ENCODE results near the gene PITPNM3.

PITPNM3 gene

DNA sequence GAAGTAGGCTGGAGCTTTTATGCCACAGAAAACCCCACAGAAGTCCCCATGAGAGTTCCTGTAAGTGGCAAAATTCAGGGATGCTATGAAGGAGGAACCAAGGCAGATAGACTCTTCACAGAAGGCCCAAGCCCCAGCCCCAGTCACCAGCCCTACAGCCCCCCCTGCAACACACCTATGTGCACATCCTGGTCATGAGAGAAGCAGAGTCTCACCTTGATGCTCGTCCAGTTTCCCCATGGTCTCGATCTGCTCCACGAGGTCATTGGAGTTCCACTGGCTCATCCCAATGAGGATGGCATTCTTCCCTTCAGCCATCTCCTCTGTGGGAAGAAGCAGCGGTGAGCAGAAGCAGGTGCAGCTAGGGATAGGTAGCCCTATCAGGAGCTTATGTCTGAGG is 31.2 kb downstream of the PITPNM3 start:
- no peak for DNase-seq

DNA sequence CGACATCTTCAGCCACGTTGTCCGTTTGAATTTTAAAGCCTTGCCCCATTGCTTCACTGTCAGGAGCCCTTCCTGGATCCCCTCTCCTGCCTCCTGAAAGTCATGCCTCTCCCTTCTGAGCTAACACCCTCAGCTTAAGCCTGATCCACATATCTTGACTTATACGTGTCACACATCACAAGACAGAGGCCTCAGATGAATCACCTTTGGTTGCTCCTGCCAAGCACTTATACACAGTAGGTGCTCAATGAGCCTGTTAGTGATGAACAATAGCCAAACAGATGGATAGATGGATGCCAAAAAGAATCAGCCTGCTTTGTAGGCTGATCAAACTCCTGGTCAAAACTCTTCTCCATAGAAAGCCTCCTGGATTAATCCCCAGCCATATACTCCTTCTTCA is 31.8 kb downstream of the PITPNM3 start:
- no peak for DNase-seq

DNA sequence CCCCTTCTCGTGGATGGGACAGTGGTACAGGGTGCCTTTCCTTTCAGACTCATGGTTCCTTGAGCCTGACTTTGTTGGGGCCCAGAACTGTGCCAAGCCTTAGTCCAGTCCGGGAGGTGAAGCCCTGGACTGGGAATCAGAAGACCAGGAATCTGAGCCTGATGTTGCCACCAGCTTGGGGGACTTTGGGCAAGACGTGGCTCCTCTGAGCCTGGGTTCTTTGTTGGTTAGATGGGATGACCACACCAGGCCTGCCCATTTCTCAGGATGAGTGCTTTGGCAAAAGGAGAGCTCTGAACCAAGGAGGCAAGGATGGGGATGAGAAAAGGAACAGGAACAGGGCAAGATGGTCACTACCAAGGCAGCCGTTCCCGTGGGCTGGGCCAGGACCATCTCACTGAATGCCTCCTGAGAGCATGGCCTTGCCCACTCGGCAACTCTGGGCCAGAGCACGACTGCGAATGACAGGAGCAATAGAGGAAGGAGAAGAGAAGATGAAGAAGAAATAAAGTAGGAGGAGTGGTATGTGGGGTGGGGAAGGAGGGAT is 32.5 kb downstream of the PITPNM3 start:
- no peak for DNase-seq

DNA sequence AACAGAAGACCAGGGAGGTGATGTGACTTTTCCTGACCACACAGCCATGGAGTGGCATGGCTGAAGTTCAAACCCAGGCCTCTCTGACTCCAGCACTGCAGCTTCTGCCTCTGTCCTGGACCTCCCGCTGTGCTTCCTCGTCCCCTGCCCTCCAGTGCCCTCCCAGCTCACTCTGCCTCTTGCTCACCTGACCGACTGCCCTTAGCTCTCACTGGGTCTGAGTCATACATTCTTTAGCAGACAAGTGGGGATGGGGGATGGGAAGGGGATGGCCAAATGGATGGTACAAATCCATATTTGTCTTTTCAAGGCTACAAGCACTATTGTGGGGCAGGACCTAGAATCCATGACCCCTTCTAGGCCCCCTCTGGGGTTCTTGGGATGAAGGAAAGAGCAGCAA is 33.0 kb downstream of the PITPNM3 start:
- no peak for DNase-seq

DNA sequence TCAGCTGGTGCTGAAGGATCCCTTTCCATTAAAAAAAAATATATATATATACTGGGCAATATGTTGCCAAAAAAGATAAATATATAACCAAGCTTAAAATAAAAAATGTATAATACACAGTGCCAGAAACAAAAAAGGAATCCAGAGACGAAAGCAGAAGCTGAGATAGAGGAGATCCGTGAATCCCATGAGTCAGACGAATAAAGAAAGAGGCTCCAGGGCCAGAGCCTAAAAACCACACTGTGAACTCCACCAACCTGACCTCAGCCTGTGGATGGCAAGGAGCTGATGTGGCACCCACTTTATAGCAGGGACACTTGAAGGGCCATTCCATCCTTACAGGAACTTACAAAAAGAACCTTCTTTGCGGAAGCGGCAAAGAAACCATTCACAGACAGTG is 34.8 kb downstream of the PITPNM3 start:
- DNase-seq: no peak

DNA sequence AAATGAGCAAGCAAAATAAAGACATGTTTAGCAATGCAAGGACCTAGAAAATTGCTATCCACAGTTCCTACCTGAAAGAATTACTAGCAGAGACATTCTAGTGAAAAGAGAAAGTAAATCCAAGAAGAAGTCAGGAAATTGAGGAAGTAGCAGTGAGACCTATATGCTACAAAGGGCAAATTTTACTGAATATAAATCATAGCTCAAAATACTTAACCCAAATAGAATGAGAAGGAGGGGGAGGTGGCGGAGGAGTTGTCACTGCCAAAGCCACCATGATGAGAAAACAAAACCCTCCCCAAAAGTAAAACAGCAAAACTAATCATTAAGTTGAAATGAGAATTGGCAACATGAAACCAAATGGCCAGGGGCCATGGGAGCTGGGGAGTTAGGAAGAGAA is 39.3 kb downstream of the PITPNM3 start:
- DNase-seq: peak; percentile 69

DNA sequence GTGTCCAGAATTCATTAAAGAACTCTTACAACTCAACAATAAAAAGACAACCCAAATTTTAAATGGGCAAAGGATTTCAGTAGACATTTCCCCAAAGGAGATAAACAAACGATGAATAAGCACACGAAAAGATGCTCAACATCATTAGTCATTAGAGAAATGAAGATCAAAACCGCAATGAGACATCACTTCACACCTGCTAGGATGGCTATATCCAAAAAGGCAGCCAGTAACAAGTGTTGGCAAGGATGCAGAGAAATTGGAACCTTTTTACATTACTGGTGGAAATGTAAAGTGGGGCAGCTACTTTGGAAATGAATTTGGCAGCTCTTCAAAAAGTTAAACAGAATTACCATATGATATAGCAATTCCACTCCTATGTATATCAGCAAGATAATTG is 42.0 kb downstream of the PITPNM3 start:
- no peak for DNase-seq

DNA sequence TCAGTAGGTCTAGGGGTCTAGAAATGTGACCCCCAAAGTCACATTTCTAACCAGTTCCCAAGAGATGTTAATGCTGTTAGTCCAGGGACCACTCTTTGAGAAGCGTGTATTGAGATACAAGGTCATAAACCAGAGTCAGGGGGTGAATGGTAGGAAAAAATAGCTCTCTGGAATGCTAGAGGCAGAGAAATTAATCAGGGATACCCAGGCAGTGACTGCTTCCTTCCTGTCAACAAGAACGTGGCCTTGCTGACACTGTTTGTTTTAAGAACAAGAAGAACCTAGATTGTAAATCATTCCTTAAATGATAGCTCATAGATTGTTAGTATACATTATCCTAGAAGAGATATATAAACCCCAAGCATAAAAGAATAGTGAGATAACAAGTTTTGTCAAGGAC is 43.8 kb downstream of the PITPNM3 start:
- DNase-seq: no peak

DNA sequence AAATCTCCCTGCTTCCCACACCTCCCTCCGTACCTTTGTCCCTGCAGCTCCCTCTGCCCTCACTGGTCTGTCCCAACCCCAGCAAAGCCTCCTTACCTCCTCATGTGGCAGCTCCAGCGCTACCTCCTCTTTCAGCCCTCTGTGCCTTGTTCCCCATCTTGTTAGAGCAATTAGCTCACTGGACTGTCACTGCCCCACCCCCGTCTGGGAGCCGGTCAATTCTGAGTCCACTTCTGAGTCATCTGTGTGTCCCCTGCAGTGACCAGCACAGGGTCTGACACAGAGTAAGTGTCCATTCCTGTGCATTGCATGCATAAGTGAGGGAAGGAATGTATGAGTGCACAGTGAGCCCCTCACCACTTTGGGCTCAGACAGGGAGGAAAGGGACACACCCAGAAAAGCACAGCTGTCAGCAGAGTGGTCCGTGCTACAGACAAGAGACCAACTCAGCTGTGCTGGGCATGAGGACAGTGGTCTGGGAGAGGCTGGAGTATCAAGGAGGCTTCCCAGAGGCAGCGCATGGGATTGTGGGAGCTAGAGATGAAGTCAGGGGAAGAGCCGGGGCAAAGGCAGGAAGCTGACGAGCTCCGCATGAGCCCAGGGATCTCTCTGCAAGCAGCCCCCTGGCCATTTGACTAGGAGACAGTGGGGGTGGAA is 45.9 kb downstream of the PITPNM3 start:
- no peak for DNase-seq

DNA sequence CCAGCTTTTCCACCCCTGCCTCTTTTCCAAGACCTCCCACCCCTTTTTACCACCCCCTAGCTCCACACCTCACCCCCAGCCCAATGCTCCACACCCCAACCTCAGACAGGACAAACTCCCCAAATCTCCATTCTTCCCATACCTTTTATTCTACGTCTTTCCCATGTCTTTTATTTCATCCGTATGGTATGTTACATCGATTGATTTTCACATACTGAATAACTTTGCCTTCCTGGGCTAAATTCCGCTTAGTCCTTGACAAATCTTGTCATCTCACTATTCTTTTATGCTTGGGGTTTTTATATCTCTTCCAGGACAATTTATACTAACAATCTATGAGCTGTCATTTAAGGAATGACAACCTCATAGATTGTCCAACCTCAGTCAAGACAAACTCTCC is 46.4 kb downstream of the PITPNM3 start:
- no peak for DNase-seq

DNA sequence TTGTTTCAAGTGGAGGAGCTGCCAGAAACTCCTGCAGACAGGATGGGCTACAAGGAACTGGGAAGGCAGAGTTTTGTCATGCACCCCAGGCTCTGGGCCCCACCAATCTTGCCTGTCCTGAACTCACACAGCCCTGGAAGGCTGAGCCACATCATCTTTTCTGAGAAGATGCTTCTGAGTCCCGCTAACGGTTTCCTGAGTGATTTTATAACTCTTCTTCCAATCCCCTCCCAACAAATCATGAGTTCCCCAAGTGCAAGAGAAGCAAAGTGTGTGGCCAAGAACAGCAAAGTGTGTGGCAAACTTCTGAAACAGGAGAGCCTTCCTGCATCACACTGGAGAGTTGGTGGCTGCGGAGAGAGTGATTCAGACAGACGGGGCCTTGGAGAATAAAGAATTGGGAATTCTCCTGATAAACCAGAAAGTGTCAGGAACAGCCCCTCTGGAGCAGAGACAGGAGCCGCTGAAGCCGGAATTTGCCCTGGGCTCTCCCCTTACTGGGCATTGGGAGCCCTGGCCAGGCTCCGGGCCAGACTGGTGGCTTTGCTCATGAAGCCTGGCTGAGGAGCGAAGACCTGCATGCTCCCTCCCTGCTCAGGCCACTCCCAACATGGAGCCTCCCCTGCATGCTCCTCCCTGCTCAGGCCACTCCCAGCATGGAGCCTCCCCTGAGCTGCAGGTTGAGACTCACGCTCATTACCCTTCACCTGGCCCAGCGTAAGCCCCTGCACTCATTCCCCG is 47.2 kb downstream of the PITPNM3 start:
- no peak for DNase-seq

DNA sequence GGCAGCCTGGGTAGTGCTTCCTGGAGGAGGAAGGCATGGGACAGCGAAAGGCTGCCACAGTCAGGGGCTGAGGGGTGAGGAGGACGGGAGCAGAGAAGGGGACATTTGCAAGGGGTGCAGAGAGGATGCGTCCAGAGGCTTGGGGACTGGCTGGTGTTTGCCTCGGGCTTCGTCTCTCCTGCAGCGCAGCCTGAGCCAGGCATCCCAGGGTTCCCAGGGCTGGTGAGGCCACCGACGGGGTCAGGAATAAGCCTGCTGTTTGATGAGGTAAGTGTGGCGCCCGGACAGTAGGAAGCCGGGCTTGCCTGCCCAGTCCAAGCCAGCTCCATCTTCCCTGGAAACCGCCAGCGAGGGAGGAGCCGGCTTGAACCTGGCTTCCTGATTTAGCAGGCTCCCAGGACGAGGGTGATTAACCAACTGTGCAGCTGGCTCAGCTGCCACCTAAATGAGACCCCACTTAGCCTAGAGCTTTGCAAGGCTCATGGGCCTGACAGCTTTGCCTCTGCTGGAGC is 47.8 kb downstream of the PITPNM3 start:
- DNase-seq: no peak

DNA sequence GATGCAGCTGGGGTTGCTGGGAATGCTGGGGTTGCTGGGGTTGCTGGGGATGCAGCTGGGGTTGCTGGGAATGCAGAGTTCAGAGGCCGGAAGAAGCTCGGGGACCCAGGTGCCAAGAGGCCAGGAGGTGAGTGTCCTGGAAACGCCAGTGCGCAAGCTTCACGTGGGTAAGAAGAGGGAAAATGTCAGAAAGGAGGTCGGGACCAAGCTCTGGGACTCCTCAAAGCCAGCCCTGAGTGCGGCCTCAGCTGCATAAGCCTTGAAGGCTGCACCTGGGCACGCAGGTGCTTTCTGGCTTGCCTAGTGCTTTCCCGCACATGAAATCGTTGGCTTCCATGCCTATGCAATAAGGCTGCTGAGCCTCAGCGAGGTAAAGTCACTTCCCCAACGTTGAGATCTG is 48.3 kb downstream of the PITPNM3 start:
- no peak for DNase-seq

DNA sequence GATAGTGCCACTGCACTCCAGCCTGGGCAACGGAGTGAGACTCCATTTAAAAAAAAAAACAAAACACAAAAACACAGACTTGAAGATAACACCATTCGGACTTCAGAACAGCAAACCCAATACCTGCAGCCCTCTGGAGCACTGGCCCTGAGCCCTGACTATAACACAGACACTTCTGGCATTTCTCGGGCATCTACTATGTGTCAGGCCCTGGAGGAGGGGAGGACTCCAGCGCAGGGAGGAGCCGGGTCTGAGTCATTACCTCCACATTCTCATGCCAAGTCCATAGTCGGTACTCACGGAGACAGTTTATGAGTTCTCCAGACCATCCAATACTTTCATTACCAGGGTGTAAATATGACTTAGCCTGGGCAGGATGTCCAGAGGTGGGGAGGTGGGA is 48.8 kb downstream of the PITPNM3 start:
- DNase-seq: no peak

DNA sequence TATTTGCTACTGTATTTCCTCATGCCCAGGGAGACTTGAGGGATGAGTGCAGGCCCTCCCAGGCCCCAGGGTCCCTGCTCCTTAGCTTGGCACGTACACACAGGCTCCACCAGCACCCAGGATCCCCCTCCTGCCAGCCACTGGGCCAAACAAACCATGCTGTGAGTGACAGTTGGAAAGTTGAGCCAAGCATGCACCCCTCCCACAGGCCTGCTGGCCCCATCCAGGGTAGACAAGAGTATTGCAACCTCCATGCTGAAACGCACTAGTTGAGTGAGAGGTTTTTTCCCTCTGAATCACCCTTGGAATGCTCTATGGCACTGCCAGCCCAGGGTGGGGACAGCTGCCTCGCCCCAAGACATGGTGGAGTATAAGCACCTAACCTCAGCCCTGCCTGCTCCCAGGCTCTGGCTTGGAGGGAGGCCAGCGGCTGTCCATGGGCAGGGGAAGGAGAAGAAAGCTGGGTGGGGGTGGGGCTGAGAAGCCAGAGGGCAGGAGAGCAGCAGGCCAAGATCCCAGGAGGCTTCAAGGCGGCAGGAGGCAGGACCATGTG is 49.6 kb downstream of the PITPNM3 start:
- DNase-seq: no peak

DNA sequence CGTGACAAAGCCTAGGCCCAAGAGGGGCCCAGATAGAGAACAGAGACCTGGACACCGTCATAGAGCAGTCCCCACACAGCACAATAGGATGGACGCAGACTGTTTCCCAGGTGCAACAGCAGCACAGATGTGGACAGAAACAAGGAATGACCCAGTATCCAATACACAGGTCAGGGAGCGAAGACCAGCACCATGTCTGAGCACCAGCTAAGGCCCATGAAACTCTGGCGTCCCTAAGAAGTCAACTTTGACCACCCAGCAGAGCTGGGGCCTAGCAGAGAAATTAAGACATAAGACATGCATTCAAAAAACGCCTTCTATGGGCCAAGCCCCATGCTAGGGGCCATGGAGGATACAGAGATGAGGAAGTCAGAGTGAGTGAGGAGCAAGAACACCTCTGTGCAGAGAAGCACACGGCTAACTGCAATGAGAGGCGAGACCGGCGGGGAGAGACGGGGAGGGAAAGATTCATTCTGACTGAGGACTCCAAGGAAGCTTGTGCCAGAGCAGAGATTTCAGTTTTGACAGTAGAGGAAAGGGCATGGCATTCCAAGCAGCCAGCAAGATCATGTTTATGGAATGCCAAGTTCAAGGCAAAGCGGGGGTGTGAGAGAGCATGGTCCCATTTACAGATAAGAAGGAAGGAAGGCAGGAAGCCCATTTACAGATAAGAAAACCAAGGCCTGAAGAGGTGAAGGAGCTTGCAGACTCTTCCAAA is 50.8 kb downstream of the PITPNM3 start:
- no peak for DNase-seq

DNA sequence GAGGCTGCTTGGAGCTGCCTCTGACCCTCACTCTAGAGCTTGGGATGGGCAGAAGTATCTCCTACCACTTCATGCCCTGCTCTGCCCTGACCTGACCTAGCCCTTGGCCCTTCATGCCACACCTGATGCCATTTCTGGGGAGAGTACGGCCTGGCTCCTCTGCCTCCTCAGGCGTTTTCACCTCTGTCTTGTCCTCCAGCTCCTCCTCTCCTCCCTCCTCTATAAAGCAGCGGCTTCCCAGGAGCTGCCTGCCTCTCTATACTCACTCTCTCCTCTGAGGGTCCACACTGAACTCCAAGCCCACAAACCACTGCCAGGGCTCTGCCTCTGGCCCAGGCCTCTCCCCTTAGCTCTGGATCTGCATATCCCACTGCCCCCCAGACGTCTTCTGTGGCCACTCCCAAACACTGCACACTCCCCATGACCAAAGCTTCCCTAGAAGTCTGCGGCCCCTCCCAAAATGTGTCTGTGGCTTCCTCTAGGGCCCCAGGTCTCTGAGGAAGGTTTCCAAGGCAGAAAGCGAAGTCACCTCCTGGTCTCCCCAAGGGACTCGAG is 52.6 kb downstream of the PITPNM3 start:
- no peak for DNase-seq

DNA sequence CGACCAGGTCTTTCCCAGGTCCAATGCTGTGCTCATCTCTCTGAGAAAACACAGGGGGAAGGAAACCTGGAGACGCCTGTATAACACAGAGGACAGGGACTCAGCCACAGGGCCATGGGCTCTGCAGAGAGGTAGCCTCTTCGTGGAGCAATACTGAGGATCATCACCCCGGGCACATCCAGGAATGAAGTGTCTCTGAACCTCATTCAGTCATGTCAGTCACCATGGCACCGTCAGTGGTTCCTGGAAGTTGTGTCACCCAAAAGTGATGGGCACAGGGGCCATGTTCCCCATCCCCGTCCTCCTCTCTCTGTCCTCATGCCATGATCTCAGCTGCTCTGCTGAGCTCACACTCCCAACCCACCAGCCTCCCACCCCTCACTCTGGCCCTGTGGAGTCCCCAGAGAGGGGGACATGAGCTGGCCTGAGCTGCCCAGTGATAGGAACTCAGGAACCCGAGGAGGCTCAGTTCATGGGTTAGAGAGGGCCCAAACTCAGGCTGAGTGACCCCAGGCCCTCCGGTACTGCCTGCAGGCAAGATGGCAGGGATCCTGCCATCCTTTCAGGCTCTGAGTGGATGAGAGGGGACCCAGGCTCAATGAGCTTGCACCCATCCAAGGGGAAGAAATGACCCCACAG is 53.4 kb downstream of the PITPNM3 start:
- no peak for DNase-seq

DNA sequence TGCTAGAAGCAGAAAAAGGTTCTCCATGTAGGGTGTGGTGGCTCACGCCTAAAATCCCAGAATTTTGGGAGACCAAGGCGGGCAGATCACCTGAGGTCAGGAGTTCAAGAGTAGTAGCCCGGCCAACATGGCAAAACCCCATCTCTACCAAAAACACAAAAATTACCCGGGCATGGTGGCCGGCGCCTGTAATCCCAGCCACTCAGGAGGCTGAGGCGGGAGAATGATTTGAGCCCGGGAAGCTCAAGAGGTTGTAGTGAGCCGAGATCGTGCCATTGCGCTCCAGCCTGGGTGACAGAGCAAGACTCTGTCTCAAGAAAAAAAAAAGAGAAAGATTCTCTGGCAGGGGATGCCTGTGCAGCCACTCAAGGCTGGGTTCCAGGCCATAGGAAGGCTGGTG is 54.2 kb downstream of the PITPNM3 start:
- no peak for DNase-seq

DNA sequence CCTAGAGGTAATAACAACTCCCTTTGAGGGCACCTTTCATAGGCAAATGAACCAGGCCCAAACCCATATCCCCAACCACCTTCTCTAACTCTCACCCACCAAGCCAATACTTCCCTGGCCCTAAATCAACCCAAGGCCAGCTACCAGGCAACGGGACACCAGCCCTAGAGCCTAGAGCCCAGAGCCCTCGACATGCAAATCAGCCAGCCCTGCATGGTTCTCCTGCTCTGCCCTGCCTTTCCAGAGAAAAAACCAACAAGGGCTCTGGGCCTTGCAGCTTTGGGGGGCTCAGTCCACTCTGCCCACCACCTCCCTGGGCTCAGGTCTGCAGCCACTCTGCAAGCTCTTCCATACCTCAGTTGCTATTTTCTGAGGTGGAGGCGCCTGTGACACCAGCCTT is 55.0 kb downstream of the PITPNM3 start:
- DNase-seq: no peak

DNA sequence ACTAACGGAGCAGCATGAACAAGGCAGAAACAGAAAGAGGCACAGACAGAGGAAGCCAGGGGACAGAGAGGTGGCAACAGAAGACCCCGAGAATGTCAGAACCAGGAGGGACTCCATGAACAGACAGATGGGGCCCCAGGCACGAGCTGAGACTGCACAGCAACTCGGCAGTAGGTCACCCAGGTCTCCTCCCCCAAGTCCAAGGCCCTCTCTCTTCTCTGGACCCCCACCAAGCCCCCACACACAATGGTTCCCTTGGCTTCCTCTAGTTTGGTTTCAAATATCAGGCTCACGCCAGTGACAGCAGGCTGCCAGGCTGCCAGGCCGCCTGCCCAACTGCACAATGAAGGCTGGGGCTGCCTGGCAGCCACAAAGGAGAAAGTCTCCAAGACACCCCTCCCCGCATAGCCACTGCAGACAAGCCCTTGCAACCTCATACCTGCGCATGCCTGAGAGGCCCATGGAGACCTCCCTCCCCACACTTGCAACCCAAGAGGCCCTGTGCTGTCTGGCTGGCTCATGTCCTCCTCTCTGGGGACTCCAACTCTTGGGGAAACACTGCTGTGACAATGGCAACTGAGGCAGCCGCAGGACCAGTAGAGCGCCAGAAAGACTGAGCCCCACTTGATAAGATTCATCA is 57.3 kb downstream of the PITPNM3 start:
- no peak for DNase-seq

DNA sequence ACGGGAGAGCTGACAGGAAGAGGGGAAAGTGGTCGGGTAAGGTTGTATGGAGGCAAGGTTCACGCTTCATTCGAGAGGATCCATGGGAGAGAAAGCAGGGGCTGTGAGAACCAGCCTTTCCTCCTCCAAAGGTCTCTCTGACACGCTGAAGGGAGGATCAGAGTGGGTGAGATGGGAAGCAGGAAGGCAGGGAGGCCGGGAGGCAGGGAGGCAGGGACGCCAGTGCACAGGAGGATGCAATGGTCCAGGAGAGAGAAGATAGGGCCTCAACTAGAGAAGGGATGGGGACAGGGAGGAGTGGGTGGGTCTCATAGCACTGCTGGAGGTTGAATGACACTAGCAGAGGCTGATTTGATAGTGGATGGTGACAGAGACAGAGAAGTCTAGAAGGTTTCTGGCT is 58.0 kb downstream of the PITPNM3 start:
- no peak for DNase-seq

Data from OCI-M1 (cell line).